Chondrocyte (in vitro differentiated cells): ENCODE data around the gene SCN9A. TPM values are rescaled to one million over a fixed set of nuclear protein-coding genes. Genes with fewer than 3 reads are reported as not detected.

ENCODE experiments used
- DNase-seq: peaks from one replicate; pipeline ENCODE4 v3.0.0; 2021; ENCODE audit warnings: mixed read lengths, low spot score
- H3K27ac Mint-ChIP-seq: one replicate; pipeline ENCODE4 v1.8.0; 2021; ENCODE audit warnings: mild to moderate bottlenecking, moderate library complexity, mixed read lengths; ENCODE audit not compliant: unreplicated experiment
- H3K27me3 Mint-ChIP-seq: 2 replicates; pipeline ENCODE4 v1.8.0; 2021; ENCODE audit warnings: low read depth, mixed read lengths
- H3K36me3 Mint-ChIP-seq: 2 replicates; pipeline ENCODE4 v1.8.0; 2021; ENCODE audit warnings: low read depth, mixed read lengths
- H3K4me1 Mint-ChIP-seq: 2 replicates; pipeline ENCODE4 v1.8.0; 2021; ENCODE audit warnings: low read depth, mild to moderate bottlenecking, mixed read lengths
- H3K4me3 Mint-ChIP-seq: one replicate; pipeline ENCODE4 v1.8.0; 2021; ENCODE audit warnings: mild to moderate bottlenecking, moderate library complexity, mixed read lengths; ENCODE audit not compliant: unreplicated experiment
- H3K9me3 Mint-ChIP-seq: 2 replicates; pipeline ENCODE4 v1.8.0; 2021; ENCODE audit warnings: low read depth, mixed read lengths
- CTCF ChIP-seq: fragments of 200-600 bp; sonication (generic); IDR thresholded peaks from 2 replicates; pipeline ENCODE4 v1.5.0; 2021; ENCODE audit warnings: antibody characterized with exemption, mild to moderate bottlenecking, moderate library complexity
- total RNA-seq: library from RNA; stranded (reverse); gene quantifications from 3 replicates; pipeline ENCODE4 v1.2.1, GENCODE V29; 2021

SCN9A gene
- total RNA-seq, 1 donor from 2014 or later, result 31.0 TPM

GRCh38 chr2:166240387-166241313 is 135.1 kb downstream of the SCN9A start:
- Mint-ChIP-seq H3K4me1 (peaks cover 38% of the 10 kb centered on the region), H3K27ac (peak overlapping the region; percentile 93), H3K27me3 (no peaks in the 10 kb centered on the region), H3K36me3 (peaks cover 9% of the 10 kb centered on the region), H3K4me3 (no peak overlapping the region), H3K9me3 (no peaks in the 10 kb centered on the region)
- TF ChIP-seq CTCF, result no peak
- DNase-seq, result no peak

GRCh38 chr2:166239548-166239947 is 136.2 kb downstream of the SCN9A start:
- Mint-ChIP-seq H3K36me3 (peaks cover 9% of the 10 kb centered on the region), H3K27me3 (no peaks in the 10 kb centered on the region), H3K9me3 (no peaks in the 10 kb centered on the region), H3K4me1 (peaks cover 41% of the 10 kb centered on the region), H3K27ac (peak overlapping the region; percentile 93), H3K4me3 (peak overlapping the region; percentile 16)
- TF ChIP-seq CTCF, result no peak
- no peak for DNase-seq

- DNase-seq, result no peak
- no peaks in the 10 kb centered on the region for H3K27me3 Mint-ChIP-seq
- H3K36me3 Mint-ChIP-seq, result peaks cover 4% of the 10 kb centered on the region
- peak overlapping the region; percentile 87 for H3K27ac Mint-ChIP-seq
- H3K4me3 Mint-ChIP-seq, result no peak overlapping the region
- H3K4me1 Mint-ChIP-seq, result peaks cover 53% of the 10 kb centered on the region
- H3K9me3 Mint-ChIP-seq, result no peaks in the 10 kb centered on the region
- TF ChIP-seq CTCF, result no peak
Measured at GRCh38 chr2:166238176-166238575, 137.6 kb downstream of the SCN9A start.

- Mint-ChIP-seq H3K27me3 (no peaks in the 10 kb centered on the region), H3K4me3 (peak overlapping the region; percentile 11), H3K9me3 (no peaks in the 10 kb centered on the region), H3K36me3 (no peaks in the 10 kb centered on the region), H3K4me1 (peaks cover 57% of the 10 kb centered on the region), H3K27ac (peak overlapping the region; percentile 86)
- DNase-seq, result no peak
- no peak for TF ChIP-seq CTCF
Measured at GRCh38 chr2:166234112-166234846, 141.5 kb downstream of the SCN9A start.

GRCh38 chr2:166233244-166233643 is 142.5 kb downstream of the SCN9A start:
- H3K36me3 Mint-ChIP-seq, result no peaks in the 10 kb centered on the region
- H3K4me3 Mint-ChIP-seq, result no peak overlapping the region
- TF ChIP-seq CTCF, result no peak
- H3K27ac Mint-ChIP-seq, result no peak overlapping the region
- H3K4me1 Mint-ChIP-seq, result peaks cover 47% of the 10 kb centered on the region
- H3K27me3 Mint-ChIP-seq, result no peaks in the 10 kb centered on the region
- no peak for DNase-seq
- no peaks in the 10 kb centered on the region for H3K9me3 Mint-ChIP-seq
